COLO668 (cell line): ENCODE data around the gene NEB.
"Not testable (repeated sequence)": the region's sequence is repeated elsewhere in the genome, so short reads cannot be mapped to it uniquely, and the experiment has no call there.

ENCODE experiments used
- DNase-seq: peaks from one replicate; lab custom pipeline; 2025; ENCODE audit not compliant: unreplicated experiment; lab: John Stamatoyannopoulos, UW

The NEB gene

GRCh38 chr2:151655663-151656398 lies 78.4 kb downstream of the NEB start:
- DNase-seq, result no peak

DNA sequence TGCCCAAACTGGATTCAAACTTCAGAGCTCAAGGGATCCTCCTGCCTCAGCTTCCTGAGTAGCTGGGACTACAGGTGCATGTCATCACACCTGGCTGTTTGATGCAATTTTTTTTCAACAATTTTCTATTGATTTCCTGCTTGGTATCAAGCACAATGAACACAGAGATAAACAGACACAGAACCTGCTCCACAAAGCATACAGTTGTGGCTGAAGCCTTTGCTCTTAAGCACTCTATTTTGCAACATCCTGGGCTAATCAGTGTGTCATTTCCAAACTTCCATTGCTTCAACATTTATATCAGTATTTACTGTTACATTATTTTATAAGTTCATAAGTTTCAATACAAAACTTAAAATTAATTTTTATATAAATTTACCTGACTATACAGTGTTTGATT lies 79.4 kb downstream of the NEB start:
- DNase-seq, result no peak

GRCh38 chr2:151654085-151654484 lies 80.2 kb downstream of the NEB start:
- no peak for DNase-seq

DNA sequence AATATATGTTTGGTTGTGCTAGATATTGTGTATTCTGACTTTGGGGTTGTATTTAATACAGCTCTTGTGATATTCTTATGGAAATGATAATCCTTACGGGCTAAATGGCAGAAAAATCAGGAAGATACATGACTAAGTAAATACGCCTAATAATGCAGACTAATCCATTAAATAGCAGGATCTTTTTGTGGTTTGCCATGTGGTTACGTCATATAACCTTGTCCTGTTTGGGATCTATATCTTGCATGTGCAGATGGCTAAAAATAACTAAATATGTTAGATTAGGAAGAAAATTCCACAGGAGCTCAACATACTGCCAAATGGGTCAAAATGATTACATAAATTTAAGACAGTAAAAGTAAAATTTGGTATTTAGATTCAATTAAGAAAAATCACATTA lies 83.0 kb downstream of the NEB start:
- DNase-seq, result no peak

- no peak for DNase-seq
These were observed 83.8 kb downstream of the NEB start for GRCh38 chr2:151650456-151650855.

DNA sequence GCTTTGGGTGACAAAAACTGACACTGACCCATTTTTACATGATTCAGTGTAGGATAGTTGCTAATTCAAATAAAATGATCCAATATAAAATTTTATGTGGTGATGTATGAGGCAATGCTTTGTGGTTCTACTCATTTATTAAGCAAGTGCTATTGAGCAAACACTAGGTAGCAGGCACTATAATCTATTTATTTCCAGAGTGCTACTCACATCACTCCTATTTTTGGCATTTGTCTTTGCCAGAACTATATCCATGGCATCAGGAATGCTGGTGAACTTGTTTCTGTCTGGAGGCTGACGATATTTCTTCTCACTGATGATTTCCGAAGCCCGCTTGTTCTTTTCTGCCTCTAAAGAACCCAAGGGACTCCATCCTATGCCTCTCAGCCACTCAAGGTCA lies 84.3 kb downstream of the NEB start:
- no peak for DNase-seq

- DNase-seq, result no peak
These were observed 84.9 kb downstream of the NEB start for GRCh38 chr2:151649400-151649799.

DNA sequence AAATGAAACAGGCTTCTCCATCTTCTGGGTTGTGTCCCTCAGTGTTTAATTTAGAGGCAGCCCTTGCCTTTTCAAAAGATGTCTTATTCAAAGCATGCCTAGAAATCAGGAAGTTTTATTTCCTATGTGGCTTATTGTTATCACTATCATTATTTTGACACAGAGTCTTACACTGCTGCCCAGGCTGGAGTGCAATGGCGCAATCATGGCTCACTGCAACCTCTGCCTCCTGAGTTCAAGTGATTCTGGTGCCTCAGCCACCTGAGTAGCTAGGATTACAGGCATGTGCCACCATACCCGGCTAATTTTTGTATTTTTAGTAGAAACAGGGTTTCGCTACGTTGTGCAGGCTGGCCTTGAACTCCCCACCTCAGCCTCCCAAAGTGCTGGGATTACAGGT lies 87.8 kb downstream of the NEB start:
- DNase-seq, result not testable (repeated sequence)

DNA sequence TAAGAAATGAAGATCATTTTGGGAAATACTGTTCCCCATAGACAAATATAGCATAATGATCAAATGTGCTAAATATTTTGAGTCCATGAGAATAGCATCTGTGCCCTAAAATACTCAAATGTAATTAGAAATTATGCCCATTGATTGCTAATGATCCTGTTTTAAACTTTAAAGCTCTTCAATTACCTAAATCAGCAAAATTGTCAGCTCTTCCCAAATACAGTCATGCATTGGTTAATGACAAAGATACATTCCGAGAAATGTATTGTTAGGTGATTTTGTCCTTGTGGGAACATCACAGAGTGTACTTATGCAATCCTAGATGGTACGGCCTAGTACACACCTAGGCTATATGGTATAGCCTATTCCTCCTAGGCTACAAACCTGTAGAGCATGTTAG lies 89.7 kb downstream of the NEB start:
- DNase-seq, result no peak

GRCh38 chr2:151641895-151642294 lies 92.4 kb downstream of the NEB start:
- DNase-seq, result not testable (repeated sequence)

- no peak for DNase-seq
These were observed 94.2 kb downstream of the NEB start for GRCh38 chr2:151640087-151640486.

DNA sequence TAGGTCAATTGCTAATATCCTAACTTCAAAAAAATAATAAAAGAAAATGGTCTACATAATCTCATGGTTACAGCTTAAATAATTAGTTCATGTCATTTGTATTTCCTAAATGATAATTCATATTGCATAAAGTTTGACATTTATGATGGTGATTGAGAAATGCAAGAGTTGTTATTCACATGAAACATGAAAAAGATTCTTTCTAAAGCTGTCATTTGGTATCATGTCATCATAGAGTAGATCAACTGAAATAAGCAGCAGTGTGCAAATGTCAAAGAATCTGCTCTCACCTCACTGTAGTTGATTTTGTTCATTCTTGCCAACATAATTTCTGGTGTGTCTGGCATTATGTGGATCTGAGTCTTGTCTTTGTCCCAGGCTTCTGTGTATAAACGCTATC lies 95.3 kb downstream of the NEB start:
- no peak for DNase-seq

DNA sequence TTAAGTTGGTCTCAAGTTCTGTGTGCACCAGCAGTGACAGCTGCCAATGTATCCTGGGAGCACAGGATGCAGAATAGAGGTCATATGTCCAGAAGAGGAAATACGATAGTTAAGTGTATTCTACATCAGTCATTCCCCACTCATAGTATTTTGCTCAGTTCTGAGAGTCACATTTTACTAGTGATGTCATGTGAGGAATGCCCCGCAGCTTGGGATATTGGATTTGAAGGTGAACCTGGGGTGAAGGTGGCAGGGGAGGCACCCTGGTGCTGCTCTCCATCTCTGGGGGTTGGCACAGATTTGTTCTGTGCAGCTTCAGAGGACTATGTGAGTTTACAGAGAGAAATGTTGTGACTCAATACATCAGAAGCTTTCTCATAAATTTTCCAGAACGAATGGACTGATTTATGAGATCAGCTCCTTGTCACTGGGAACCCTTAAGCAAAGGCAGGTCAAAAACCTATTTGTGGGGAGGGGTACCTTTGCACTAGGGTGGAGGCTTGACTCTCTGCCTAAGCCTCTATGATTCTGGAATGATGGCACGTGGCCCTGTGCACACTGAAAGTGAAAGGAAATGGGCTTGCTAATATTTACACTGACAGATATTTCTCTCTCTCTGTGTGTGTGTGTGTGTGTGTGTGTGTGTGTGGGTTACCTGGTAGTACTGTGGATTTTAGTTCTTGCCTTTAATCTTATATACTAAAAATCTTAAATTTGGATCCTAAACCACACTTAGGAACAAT lies 95.9 kb downstream of the NEB start:
- peak; percentile 33 for DNase-seq

DNA sequence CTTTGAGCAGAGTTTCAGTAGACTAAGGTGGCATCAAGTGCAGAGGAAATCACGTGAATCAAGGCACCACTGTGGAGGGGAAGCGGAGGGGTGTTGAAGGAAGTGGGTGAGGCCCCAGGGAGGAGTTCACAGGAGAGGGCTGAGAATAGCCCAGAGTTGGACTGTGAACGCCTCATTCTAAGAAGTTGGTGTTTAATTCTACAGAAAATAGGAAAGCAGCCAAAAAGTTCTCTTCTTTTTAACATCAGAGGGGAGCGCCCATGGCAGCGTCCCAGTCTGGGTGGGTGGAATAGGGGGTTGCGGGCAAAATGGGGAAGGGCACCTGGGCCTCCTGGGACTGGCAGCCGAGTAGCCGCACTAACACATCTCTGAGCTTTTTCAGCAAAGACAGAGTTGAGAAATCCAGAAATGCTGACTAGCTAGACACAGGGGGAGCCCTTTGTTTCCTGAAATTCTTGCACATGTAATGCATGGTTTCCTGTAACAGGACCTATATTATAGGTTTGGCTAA lies 97.0 kb downstream of the NEB start:
- DNase-seq, result no peak

DNA sequence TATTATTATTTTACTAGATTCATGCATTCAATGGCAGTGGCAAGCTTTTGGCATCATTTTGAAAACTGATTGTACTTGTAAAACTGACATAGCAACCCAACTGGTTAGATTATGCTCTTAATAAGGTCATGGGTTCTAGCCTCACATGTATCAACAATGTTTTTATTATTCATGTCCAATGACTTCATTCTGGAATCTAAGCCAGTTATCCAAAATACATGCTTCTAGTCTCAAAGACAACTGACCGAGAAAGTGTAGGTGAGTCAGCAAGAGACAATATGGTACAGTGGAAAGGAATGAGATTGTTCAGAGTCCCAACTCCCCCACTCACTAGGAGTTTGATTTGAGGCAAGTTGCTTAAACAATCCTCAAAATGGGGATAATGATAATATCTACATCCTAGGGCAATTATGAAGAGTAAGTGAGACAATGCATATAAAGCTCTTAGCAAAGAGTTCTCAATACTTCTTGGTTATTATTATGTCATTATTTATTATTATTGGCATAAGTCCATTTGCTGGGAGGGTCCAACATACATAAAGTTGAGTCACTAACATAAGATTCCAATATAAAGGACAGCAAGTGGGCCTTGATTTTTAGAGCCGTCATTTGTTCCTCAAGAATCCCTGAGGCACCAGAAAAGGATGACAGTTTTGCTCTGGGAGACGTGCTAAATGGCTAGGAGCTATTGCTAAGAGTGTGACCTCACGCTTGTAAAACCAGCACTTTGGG lies 99.4 kb downstream of the NEB start:
- DNase-seq, result no peak

DNA sequence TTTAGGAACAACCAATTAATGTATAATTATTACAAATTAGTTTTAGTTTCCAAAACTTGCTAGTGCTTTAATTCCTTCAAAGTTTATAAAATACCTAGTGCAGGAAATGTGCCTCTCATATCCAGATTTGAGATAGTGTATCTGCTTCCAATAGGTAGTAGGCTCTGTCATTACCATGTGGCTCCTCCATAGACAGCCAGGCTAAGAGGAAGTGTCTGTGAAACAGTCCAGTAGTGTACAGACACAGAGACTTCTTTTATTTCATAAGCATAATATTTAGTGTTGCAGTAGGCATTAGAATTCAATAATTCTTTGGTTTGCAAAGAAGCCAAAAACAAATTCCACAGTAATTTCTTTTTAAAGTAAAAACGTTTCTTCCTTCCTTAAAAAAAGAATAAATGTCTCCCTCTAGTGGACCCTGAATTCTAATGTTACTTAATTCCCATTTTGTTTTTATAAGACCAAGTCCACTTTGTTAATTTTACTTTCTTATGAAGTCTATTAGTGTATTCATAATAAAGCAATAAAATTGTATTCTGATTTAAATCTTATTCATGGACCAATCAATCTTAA lies 101.2 kb downstream of the NEB start:
- no peak for DNase-seq

- no peak for DNase-seq
These were observed 103.9 kb downstream of the NEB start for GRCh38 chr2:151630372-151630771.

GRCh38 chr2:151627353-151627752 lies 106.9 kb downstream of the NEB start:
- no peak for DNase-seq

- no peak for DNase-seq
These were observed 110.0 kb downstream of the NEB start for GRCh38 chr2:151624271-151624670.

GRCh38 chr2:151623631-151624030 lies 110.6 kb downstream of the NEB start:
- no peak for DNase-seq

GRCh38 chr2:151620761-151621160 lies 113.5 kb downstream of the NEB start:
- DNase-seq, result no peak
